Ovary (tissue), 9 donors: Measurements from ENCODE around the gene RNU6-7. TPM values are rescaled to one million over a fixed set of nuclear protein-coding genes. Genes with fewer than 3 reads are reported as not detected.

Experiments used
- DNase-seq, 5 donors: peaks; one replicate each; pipeline ENCODE4 v3.0.0-alpha.2; 2019 to 2020
- H3K27ac ChIP-seq, 2 donors: fragments of 200-600 bp; one replicate each; pipeline versions ENCODE4 v1.5.1 to v1.8.0; 2019 to 2022
- H3K27me3 ChIP-seq: fragments of 200-600 bp; one replicate; pipeline ENCODE4 v1.8.0; 2022
- H3K36me3 ChIP-seq: fragments of 200-600 bp; sonication (generic); one replicate; pipeline ENCODE4 v1.5.1; 2019
- H3K4me1 ChIP-seq: one replicate; pipeline ENCODE4 v1.8.1; 2013; ENCODE audit warnings: mild to moderate bottlenecking, moderate library complexity; ENCODE audit not compliant: insufficient read depth
- H3K4me3 ChIP-seq: fragments of 200-600 bp; sonication (generic); one replicate; pipeline ENCODE4 v1.5.1; 2017
- H3K9me3 ChIP-seq, 2 donors: fragments of 200-600 bp in 1 of 2; sonication (generic) in 1 of 2; one replicate each; pipeline versions ENCODE4 v1.5.1 to v1.8.1; 2013 to 2019; ENCODE audit warnings: mild to moderate bottlenecking in 1 of 2, moderate library complexity in 1 of 2
- EP300 ChIP-seq: sonication (generic); formaldehyde crosslinking; IDR thresholded peaks from one replicate; pipeline ENCODE4 v1.6.1; 2017; ENCODE audit warnings: antibody characterized with exemption
- POLR2A ChIP-seq: fragments of 450-650 bp; IDR thresholded peaks from one replicate; pipeline ENCODE4 v1.6.1; 2017; ENCODE audit warnings: antibody characterized with exemption, mild to moderate bottlenecking, moderate library complexity
- WGBS, 3 donors: extraction: QIAGEN DNeasy Blood & Tissue Kit in 1 of 3; methylation state at CpG; one replicate each; pipeline versions ENCODE4 v1.1.5 to v1.1.7; 2013 to 2017; 5-methylcytosine and 5-hydroxymethylcytosine counted together
- intact Hi-C, 4 donors: fragments of 100-400 bp; cut with DNase I; formaldehyde crosslinking; loops; one replicate each; pipeline versions ENCODE4 v1.11.0 to v1.15.1; 2022 to 2023
- polyA plus RNA-seq, 2 donors: library from polyadenylated mRNA; stranded (reverse); fragments of 200-250 nt in 1 of 2; fragments of 350-450 nt in 1 of 2; fragmentation: Illumina TruSeq in 1 of 2; extraction: RNeasy Lipid Tissue Mini Kit (QIAGEN cat#74804) in 1 of 2; gene quantifications; one replicate each; pipeline ENCODE4 v1.2.3, GENCODE V29; 2013 to 2014
- total RNA-seq, 7 donors: library from RNA; depleted of rRNA in 2 of 7; stranded (reverse); fragments of >200 nt in 2 of 7; fragmentation: NEBNext Ultra II Directional in 3 of 7; extraction: Animal tissue kit (Norgen Biotek cat#: 25700) in 3 of 7; gene quantifications; one replicate each; pipeline versions ENCODE4 v1.1.0 to v1.2.4, GENCODE V29; 2016 to 2023
- TF ChIP-seq, protein P1 (sequence below), 3 donors: fragments of 450-650 bp in 2 of 3; fragments of 200-600 bp in 1 of 3; IDR thresholded peaks; one replicate each; pipeline versions ENCODE4 v1.5.1 to v1.8.0; 2016 to 2022; ENCODE audit warnings: antibody characterized with exemption in 3 of 3, mild to moderate bottlenecking in 1 of 3
- donor health status: DM: no; HTN: no; CAD: no; lungs with moderate emphysema.
- donor health status: DM: no; HTN: no; CAD: no.
- donor health status: Bipolar disorder and iron deficiency.
- donor health status: DM: yes; HTN: yes; CAD: no.
- donor health status: DM: no; HTN: no; CAD: no.
- donor health status: DM: yes; HTN: yes; CAD: no.

RNU6-7 gene
- total and polyA plus RNA-seq, 9 donors: not detected

DNA sequence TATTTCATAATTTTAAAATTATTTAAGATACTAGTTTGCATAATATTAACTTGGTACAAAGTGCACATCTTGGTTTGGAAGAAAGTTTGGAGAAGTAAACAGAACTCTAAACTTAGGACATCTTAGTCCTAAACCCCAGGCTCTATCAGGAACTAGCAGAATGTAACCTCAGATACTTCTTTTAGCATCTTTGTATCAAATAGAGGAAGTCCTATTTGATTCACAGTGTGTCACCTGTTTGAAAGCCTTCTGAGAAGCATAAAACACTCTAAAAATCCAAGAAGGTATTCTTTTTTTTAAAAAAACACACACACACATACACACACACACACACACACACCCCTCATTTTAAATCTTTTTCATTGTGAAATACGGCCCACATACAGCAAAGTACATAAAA, 12.0 kb upstream of the RNU6-7 start:
- intact Hi-C loops: no loop called here
- TF ChIP-seq, protein P1, sequence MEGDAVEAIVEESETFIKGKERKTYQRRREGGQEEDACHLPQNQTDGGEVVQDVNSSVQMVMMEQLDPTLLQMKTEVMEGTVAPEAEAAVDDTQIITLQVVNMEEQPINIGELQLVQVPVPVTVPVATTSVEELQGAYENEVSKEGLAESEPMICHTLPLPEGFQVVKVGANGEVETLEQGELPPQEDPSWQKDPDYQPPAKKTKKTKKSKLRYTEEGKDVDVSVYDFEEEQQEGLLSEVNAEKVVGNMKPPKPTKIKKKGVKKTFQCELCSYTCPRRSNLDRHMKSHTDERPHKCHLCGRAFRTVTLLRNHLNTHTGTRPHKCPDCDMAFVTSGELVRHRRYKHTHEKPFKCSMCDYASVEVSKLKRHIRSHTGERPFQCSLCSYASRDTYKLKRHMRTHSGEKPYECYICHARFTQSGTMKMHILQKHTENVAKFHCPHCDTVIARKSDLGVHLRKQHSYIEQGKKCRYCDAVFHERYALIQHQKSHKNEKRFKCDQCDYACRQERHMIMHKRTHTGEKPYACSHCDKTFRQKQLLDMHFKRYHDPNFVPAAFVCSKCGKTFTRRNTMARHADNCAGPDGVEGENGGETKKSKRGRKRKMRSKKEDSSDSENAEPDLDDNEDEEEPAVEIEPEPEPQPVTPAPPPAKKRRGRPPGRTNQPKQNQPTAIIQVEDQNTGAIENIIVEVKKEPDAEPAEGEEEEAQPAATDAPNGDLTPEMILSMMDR (IDR thresholded peaks at IDR 0.05): no peak
- TF ChIP-seq POLR2A: no peak
- no peak for TF ChIP-seq EP300
- WGBS, 3 donors: 86 to 96% (median 86%) methylated on average over 1 of the region's 1 CpG

DNA sequence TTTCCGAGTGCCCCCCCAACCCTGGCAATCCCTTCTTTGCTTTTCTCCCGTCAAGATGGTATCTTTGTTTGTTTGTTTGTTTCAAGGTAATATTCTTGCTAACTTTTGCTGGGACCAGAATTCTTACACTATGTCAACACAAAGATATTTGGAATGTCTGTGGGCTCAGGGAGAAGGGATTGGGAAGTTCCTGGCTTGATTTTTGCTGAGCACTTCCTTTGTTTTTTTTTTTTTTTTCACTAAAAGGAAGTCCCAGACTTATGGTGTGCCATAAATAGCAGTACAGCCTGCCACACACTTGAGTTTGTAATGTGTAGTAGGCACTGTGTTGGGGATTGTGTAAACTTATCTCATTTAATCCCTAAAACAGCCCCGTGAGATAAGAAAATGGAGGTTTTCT, 11.2 kb upstream of the RNU6-7 start:
- Histone ChIP-seq H3K27me3 (no peaks in the 10 kb centered on the region), H3K36me3 (no peaks in the 10 kb centered on the region), H3K9me3 (no peaks in the 10 kb centered on the region), H3K4me1 (no peaks in the 10 kb centered on the region), H3K27ac (no peak overlapping the region), H3K4me3 (no peak overlapping the region)
- intact Hi-C loops: no loop called here
- no peak for DNase-seq
- TF ChIP-seq, protein P1 (IDR thresholded peaks at IDR 0.05): no peak
- TF ChIP-seq EP300 (no peak), POLR2A (no peak)
- 47 to 69% (median 54%) methylated on average over 3 of the region's 3 CpGs for WGBS, 3 donors

More for the DNA sequence above, 12.0 kb upstream of the RNU6-7 start:
- no peaks in the 10 kb centered on the region for H3K4me1 ChIP-seq
- no peaks in the 10 kb centered on the region for H3K27me3 ChIP-seq
- H3K4me3 ChIP-seq: no peak overlapping the region
- H3K9me3 ChIP-seq: no peaks in the 10 kb centered on the region
- no peak overlapping the region for H3K27ac ChIP-seq
- H3K36me3 ChIP-seq: no peaks in the 10 kb centered on the region
- DNase-seq: no peak

DNA sequence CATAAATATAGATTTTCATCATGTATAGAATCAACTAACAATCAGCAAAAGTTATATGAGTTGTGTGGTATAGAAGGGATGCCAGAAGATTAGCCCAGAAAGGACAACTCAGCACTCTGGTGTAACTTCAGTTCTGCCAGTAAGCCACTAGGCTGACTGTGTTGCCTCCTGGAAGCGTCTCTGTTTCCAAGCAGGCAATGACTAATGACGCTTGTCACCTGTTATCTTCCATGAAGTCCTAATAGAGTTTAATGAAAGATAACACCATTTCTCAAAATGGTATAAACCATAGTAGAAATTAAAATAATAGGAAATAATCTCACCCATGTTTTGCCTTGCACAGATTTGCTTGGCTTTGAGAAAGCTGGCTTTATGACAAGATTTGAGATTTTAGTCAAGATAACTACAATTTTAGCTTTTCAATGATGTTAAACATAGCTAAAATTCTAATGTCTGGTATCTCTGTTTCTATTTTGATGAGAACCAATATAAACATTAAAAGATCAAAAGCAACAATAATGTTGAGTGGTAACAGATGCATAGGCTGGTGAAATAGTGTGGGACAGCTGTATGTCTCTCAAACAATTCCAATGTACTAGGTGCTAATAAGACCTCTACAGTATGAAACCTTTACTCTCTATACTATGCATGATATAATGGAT, 9.0 kb upstream of the RNU6-7 start:
- Histone ChIP-seq H3K27ac (no peak overlapping the region), H3K36me3 (no peaks in the 10 kb centered on the region), H3K27me3 (no peaks in the 10 kb centered on the region), H3K4me3 (no peak overlapping the region), H3K9me3 (no peaks in the 10 kb centered on the region), H3K4me1 (no peaks in the 10 kb centered on the region)
- no peak for DNase-seq
- 62 to 78% (median 65%) methylated on average over 2 of the region's 2 CpGs for WGBS, 3 donors
- TF ChIP-seq, protein P1 (IDR thresholded peaks at IDR 0.05): no peak
- no peak for TF ChIP-seq EP300
- no peak for TF ChIP-seq POLR2A
- intact Hi-C loops: no loop called here

DNA sequence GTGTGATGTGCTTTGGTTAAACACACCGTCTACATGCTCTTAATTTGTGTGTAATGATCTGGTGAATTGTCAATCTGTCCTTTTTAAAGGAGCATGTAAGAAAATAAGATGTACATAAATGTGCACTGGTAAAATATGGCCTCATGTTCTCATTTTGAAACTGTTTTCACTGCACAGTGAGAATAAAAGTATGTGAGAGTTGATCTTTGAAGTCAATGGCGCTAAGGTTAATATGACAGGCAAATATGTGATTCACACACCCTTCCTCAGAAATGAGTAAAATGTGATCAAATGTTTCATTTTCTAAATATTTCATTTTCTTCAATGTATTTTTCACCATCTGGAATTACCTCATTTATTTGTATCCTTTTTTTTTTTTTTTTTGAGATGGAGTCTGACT, 8.3 kb upstream of the RNU6-7 start:
- DNase-seq: no peak
- intact Hi-C loops: no loop called here
- no peaks in the 10 kb centered on the region for H3K27me3 ChIP-seq
- H3K4me1 ChIP-seq: no peaks in the 10 kb centered on the region
- no peak overlapping the region for H3K4me3 ChIP-seq
- no peaks in the 10 kb centered on the region for H3K36me3 ChIP-seq
- TF ChIP-seq, protein P1 (IDR thresholded peaks at IDR 0.05): no peak
- TF ChIP-seq EP300: no peak
- no peak for TF ChIP-seq POLR2A
- H3K27ac ChIP-seq: no peak overlapping the region
- 88 to 89% (median 89%) methylated on average over 2 of the region's 2 CpGs for WGBS, 3 donors
- no peaks in the 10 kb centered on the region for H3K9me3 ChIP-seq
